ENCODE data around the gene MESD. TPM values are rescaled to one million over a fixed set of nuclear protein-coding genes. Genes with fewer than 3 reads are reported as not detected.

The MESD gene
- total and polyA plus RNA-seq, 9 of the 15 experiments (the other 6 are each of a cell fraction or from before 2014, with no cell fraction given) = 11.3 to 39.7 (median 22.8) TPM

DNA sequence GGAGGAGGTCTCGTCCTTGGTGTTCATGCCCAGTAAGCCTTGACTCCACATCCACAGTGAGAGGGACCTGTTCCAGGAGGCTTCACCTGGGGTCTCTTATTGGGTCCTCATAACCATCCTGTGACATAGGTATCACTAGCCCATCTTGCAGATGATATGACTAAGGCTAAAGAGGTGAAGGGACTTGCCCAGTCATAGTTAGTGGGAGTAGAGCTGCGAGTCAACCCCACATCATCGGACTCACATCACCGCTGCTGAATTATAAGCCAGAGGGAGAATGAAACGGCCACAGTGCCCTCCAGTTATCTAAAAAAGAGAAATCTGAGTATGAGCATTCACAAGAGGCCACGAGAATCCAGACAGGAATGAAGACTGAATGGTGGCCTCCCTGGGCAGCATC lies 66.0 kb downstream of the MESD start (continued):
- no peak for TF ChIP-seq JUND (IDR thresholded peaks at IDR 0.05; ENCODE audit: borderline replicate concordance, low read depth, low read length)
- TF ChIP-seq JUND (tag; IDR thresholded peaks at IDR 0.05; ENCODE audit: borderline replicate concordance, low read depth, low read length) = no peak
- TF ChIP-seq IFI16 (CRISPR knock-in tag; IDR thresholded peaks at IDR 0.05) = no peak
- TF ChIP-seq, protein P1, sequence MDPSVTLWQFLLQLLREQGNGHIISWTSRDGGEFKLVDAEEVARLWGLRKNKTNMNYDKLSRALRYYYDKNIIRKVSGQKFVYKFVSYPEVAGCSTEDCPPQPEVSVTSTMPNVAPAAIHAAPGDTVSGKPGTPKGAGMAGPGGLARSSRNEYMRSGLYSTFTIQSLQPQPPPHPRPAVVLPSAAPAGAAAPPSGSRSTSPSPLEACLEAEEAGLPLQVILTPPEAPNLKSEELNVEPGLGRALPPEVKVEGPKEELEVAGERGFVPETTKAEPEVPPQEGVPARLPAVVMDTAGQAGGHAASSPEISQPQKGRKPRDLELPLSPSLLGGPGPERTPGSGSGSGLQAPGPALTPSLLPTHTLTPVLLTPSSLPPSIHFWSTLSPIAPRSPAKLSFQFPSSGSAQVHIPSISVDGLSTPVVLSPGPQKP (CRISPR knock-in tag; IDR thresholded peaks at IDR 0.05) = no peak
- TF ChIP-seq HNRNPK (IDR thresholded peaks at IDR 0.05; ENCODE audit: low read depth, low read length, poor library complexity, severe bottlenecking) = no peak
- TF ChIP-seq COPS2 (conservative IDR thresholded peaks at IDR 0.05) = no peak
- TF ChIP-seq, protein P2, sequence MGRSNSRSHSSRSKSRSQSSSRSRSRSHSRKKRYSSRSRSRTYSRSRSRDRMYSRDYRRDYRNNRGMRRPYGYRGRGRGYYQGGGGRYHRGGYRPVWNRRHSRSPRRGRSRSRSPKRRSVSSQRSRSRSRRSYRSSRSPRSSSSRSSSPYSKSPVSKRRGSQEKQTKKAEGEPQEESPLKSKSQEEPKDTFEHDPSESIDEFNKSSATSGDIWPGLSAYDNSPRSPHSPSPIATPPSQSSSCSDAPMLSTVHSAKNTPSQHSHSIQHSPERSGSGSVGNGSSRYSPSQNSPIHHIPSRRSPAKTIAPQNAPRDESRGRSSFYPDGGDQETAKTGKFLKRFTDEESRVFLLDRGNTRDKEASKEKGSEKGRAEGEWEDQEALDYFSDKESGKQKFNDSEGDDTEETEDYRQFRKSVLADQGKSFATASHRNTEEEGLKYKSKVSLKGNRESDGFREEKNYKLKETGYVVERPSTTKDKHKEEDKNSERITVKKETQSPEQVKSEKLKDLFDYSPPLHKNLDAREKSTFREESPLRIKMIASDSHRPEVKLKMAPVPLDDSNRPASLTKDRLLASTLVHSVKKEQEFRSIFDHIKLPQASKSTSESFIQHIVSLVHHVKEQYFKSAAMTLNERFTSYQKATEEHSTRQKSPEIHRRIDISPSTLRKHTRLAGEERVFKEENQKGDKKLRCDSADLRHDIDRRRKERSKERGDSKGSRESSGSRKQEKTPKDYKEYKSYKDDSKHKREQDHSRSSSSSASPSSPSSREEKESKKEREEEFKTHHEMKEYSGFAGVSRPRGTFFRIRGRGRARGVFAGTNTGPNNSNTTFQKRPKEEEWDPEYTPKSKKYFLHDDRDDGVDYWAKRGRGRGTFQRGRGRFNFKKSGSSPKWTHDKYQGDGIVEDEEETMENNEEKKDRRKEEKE (IDR thresholded peaks at IDR 0.05; ENCODE audit: borderline replicate concordance in 1 of 2, control insufficient read depth in 1 of 2, low read depth in 2 of 2, low read length in 1 of 2) = no peak
- no peak for TF ChIP-seq FOXP1 (CRISPR knock-in tag; IDR thresholded peaks at IDR 0.05)
